Adrenal gland (tissue), 12 donors: ENCODE data around the gene CAVIN1. TPM values are rescaled to one million over a fixed set of nuclear protein-coding genes. Genes with fewer than 3 reads are reported as not detected.
A peak's percentile ranks its signal among the peaks of the same experiment; 100 is the strongest.
"Not testable (repeated sequence)": the region's sequence is repeated elsewhere in the genome, so short reads cannot be mapped to it uniquely, and the experiment has no call there.

Source experiments
- DNase-seq, 7 donors: peaks; one replicate each; pipeline ENCODE4 v3.0.0-alpha.2; 2019 to 2020
- H3K27ac ChIP-seq, 5 donors: fragments of 200-600 bp; sonication (generic) in 4 of 5; 1 replicate in 3 of 5; 2 replicates in 2 of 5; pipeline versions ENCODE4 v1.5.1 to v1.8.0; 2016 to 2020; ENCODE audit warnings: mild to moderate bottlenecking in 1 of 5
- H3K27me3 ChIP-seq: fragments of 200-600 bp; 2 replicates; pipeline ENCODE4 v1.8.0; 2021
- H3K36me3 ChIP-seq, 2 donors: fragments of 200-600 bp; replicated peaks in 1 of 2; 1 replicate in 1 of 2; 2 replicates in 1 of 2; pipeline versions ENCODE4 v1.5.1 to v1.8.0; 2018 to 2022
- H3K4me1 ChIP-seq, 2 donors: fragments of 200-600 bp; replicated peaks in 1 of 2; 1 replicate in 1 of 2; 2 replicates in 1 of 2; pipeline versions ENCODE4 v1.5.1 to v1.8.0; 2018 to 2021
- H3K4me3 ChIP-seq, 4 donors: fragments of 200-600 bp; sonication (generic) in 3 of 4; one replicate each; pipeline ENCODE4 v1.5.1; 2016 to 2018
- H3K9me3 ChIP-seq, 3 donors: fragments of 200-600 bp; sonication (generic) in 1 of 3; replicated peaks in 1 of 3; 1 replicate in 2 of 3; 2 replicates in 1 of 3; pipeline versions ENCODE4 v1.5.1 to v1.8.0; 2016 to 2021
- CTCF ChIP-seq, 6 experiments: fragments of 450-650 bp in 4 of 6; fragments of 200-600 bp in 2 of 6; sonication (generic) in 1 of 6; IDR thresholded peaks; 1 replicate in 5 of 6; 2 replicates in 1 of 6; pipeline versions ENCODE4 v1.5.1 to v1.8.0; 2016 to 2021; ENCODE audit warnings: antibody characterized with exemption in 6 of 6, mild to moderate bottlenecking in 2 of 6, moderate library complexity in 1 of 6
- POLR2A ChIP-seq, 2 donors: fragments of 450-650 bp; IDR thresholded peaks; one replicate each; pipeline ENCODE4 v1.6.1; 2017; ENCODE audit warnings: antibody characterized with exemption in 2 of 2, mild to moderate bottlenecking in 2 of 2, moderate library complexity in 1 of 2
- WGBS, 4 donors: extraction: QIAGEN DNeasy Blood & Tissue Kit in 2 of 4; methylation state at CpG; one replicate each; pipeline versions ENCODE4 v1.1.5 to v1.1.7; 2013 to 2017; 5-methylcytosine and 5-hydroxymethylcytosine counted together
- intact Hi-C, 2 donors: fragments of 100-400 bp; cut with DNase I; formaldehyde crosslinking; loops; one replicate each; pipeline versions ENCODE4 v1.14.1 to v1.15.0; 2022 to 2023
- polyA plus RNA-seq, 3 donors: library from polyadenylated mRNA; stranded (reverse); fragments of 200-250 nt in 2 of 3; fragments of 350-450 nt in 1 of 3; fragmentation: Illumina TruSeq in 1 of 3; extraction: RNeasy Lipid Tissue Mini Kit (QIAGEN cat#74804) in 1 of 3; gene quantifications; one replicate each; pipeline ENCODE4 v1.2.3, GENCODE V29; 2013 to 2014
- total RNA-seq, 9 donors: library from RNA; depleted of rRNA in 4 of 9; stranded (reverse); fragments of >200 nt in 4 of 9; fragments of 120-200 nt in 1 of 9; fragmentation: NEBNext Ultra II Directional in 1 of 9; extraction: Animal tissue kit (Norgen Biotek cat#: 25700) in 1 of 9; gene quantifications; one replicate each; pipeline versions ENCODE4 v1.1.0 to v1.2.4, GENCODE V29; 2013 to 2023
- donor health status: healthy with polysubstance abuse.
- donor health status: Bipolar disorder and iron deficiency.
- donor health status: DM: yes; HTN: yes; CAD: no.
- donor health status: DM: no; HTN: no; CAD: no.
- donor health status: DM: no; HTN: no; CAD: no.
- donor health status: DM: yes; HTN: yes; CAD: no.

The CAVIN1 gene
- total and polyA plus RNA-seq, 12 donors: 13.1 to 206 (median 132) TPM

- WGBS, 4 donors: 78 to 89% (median 87%) methylated on average over 6 of the region's 6 CpGs
- H3K27ac ChIP-seq: no peak overlapping the region
These were observed 19.9 kb downstream of the CAVIN1 start for GRCh38 chr17:42403150-42403549.

GRCh38 chr17:42402117-42402516, 20.9 kb downstream of the CAVIN1 start:
- intact Hi-C loops: loop anchor here (5.0 to 10.0 kb wide), 2 partner anchors 80 to 177 kb away; no protein-coding TSS in a partner anchor

More at GRCh38 chr17:42403150-42403549, 19.9 kb downstream of the CAVIN1 start:
- intact Hi-C loops: loop anchor here (5.0 to 10.0 kb wide), 2 partner anchors 81 to 178 kb away; no protein-coding TSS in a partner anchor
- no peak for DNase-seq
- no peak overlapping the region for H3K4me3 ChIP-seq
- TF ChIP-seq POLR2A (IDR thresholded peaks at IDR 0.05) (no peak), CTCF (IDR thresholded peaks at IDR 0.05) (peak in 2 of 6 experiments; percentile 11 to 14)
- H3K27me3 ChIP-seq: no peaks in the 10 kb centered on the region
- no peaks in the 10 kb centered on the region for H3K9me3 ChIP-seq
- H3K4me1 ChIP-seq: peaks cover 20 to 36% of the 10 kb centered on the region in 2 donors
- peaks cover 0 to 22% of the 10 kb centered on the region in 2 donors for H3K36me3 ChIP-seq

GRCh38 chr17:42400844-42401375, 22.1 kb downstream of the CAVIN1 start:
- intact Hi-C loops: loop anchor here (5.0 to 10.0 kb wide), 2 partner anchors 79 to 176 kb away; no protein-coding TSS in a partner anchor
- WGBS, 4 donors: 76 to 79% (median 77%) methylated on average over 8 of the region's 8 CpGs
- not testable (repeated sequence) for H3K27ac ChIP-seq, H3K27me3 ChIP-seq, H3K9me3 ChIP-seq, DNase-seq, H3K4me3 ChIP-seq
- peaks cover 0 to 22% of the 10 kb centered on the region in 2 donors for H3K36me3 ChIP-seq
- H3K4me1 ChIP-seq: peaks cover 0 to 16% of the 10 kb centered on the region in 2 donors

More at GRCh38 chr17:42402117-42402516, 20.9 kb downstream of the CAVIN1 start:
- WGBS, 4 donors: 59 to 76% (median 66%) methylated on average over 3 of the region's 3 CpGs
- Histone ChIP-seq H3K4me1 (peaks cover 11 to 27% of the 10 kb centered on the region in 2 donors), H3K4me3 (no peak overlapping the region), H3K36me3 (peaks cover 0 to 22% of the 10 kb centered on the region in 2 donors), H3K9me3 (no peaks in the 10 kb centered on the region), H3K27ac (no peak overlapping the region), H3K27me3 (no peaks in the 10 kb centered on the region)
- no peak for DNase-seq
- TF ChIP-seq CTCF (IDR thresholded peaks at IDR 0.05): no peak

GRCh38 chr17:42399948-42400843, 22.9 kb downstream of the CAVIN1 start:
- intact Hi-C loops: loop anchor here (5.0 to 10.0 kb wide), 2 partner anchors 78 to 175 kb away; no protein-coding TSS in a partner anchor
- peaks cover 0 to 22% of the 10 kb centered on the region in 2 donors for H3K36me3 ChIP-seq
- no peaks in the 10 kb centered on the region for H3K27me3 ChIP-seq
- peak in 1 of 7 donors; percentile 5 for DNase-seq
- no peak for TF ChIP-seq POLR2A (IDR thresholded peaks at IDR 0.05)
- TF ChIP-seq CTCF (IDR thresholded peaks at IDR 0.05): no peak
- no peaks in the 10 kb centered on the region for H3K9me3 ChIP-seq
- no peak overlapping the region for H3K27ac ChIP-seq
- H3K4me1 ChIP-seq: peaks cover 0 to 13% of the 10 kb centered on the region in 2 donors
- WGBS, 4 donors: 77 to 88% (median 83%) methylated on average over 6 of the region's 6 CpGs
- no peak overlapping the region for H3K4me3 ChIP-seq
